GM18520 (cell line): ENCODE results near the gene CRB1.

Source experiments
- ATAC-seq: cut with Tn5 transposase; IDR thresholded peaks from one replicate; pipeline ENCODE4 v1.9.1; 2021; ENCODE audit not compliant: unreplicated experiment

The CRB1 gene

DNA sequence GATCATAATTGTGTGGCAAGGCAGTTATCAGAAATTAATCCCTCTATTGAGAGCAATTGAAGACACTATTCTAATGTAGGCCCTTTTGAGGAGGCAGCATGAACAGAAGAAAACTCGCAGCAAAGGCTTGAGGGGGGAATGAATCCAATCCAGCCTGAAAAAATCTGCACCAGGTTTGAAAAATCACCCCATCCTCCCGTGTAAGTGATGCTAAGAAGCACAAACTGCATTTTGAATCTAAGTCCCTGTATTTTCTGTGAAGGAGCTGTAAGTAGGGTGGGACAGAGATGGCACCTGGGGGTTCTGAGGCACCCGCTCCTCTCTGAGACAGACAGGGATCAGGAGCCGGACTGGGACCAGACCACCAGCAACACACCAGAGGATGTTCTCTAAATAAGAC is at the start of gene CRB1:
Gene CRB1 (plus strand): TSS at position 241 of the 400 bp plus-strand sequence. CDS start 161 bp downstream, outside the sequence.
- ATAC-seq: no peak

GRCh38 chr1:197218857-197219256 is 49.2 kb upstream of the CRB1 start:
- ATAC-seq: no peak

DNA sequence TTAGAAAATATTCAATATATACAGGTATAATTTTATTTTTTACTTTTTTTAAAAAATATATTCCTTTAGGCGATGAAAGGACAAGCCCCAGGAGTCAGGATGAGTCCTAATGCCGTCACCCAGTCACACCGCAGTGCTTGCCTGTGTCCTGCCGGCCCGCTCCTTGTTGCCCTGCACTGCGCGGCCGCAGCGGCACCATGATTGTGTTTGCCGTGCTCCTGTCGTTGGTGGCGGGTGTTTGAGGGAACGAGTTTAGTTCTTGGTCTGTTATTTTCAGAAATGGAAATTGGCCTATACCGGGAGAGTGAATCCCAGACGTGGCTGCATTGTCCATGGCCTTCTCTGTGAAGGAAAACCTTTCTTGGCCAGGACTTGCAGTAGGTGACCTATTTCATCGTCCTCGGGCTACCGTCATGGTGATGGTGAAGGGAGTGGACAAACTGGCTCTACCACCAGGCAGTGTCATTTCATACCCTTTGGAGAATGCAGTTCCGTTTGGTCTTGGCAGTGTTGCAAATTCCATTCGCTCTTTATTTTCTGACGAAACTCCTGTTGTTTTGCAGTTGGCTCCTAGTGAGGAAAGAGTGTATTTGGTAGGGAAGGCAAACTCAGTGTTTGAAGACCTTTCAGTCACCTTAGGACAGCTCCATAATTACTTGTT is 45.9 kb upstream of the CRB1 start:
- ATAC-seq: no peak

GRCh38 chr1:197222780-197223179 is 45.3 kb upstream of the CRB1 start:
- no peak for ATAC-seq

GRCh38 chr1:197224160-197224559 is 43.9 kb upstream of the CRB1 start:
- no peak for ATAC-seq

- ATAC-seq: no peak
These were observed 42.4 kb upstream of the CRB1 start for GRCh38 chr1:197225611-197226010.

- no peak for ATAC-seq
These were observed 33.5 kb upstream of the CRB1 start for GRCh38 chr1:197234581-197234980.

DNA sequence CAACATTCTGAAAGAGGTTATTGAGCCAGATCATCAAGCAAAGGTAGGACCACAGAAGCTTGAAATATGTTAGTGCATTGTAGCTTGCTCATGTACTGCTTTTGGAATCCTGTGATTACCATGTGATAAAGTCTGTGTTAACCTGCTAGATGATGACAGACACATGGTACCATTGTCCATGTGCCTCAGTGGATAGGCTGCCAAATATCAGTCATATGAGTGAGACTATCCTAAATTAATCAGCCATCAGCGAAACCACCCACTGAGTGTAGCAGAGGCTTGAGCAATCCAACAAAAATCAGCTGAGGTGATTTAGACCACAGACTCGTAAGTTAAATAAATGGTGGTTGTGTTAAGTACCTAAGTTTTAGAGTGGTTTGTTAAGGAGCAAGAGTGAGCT is 32.7 kb upstream of the CRB1 start:
- no peak for ATAC-seq

DNA sequence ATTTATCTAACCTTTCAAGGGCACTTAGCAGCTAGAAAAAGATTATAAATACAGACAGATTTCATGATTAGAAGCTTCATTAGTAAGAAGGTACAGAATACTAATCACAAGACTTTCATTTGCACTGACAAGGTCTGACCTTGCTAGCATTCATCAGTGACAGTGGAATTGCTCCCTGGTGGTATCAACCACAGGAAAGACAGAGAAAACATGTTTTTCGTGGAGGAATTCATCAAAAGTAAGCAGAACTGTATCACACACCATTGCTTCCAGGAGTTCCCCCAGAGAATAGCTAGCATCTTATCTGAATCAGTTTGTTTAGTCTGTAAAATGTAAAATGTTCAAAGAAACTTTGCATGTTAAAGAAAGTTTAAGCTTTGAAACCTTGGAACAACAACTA is 20.6 kb upstream of the CRB1 start:
- no peak for ATAC-seq

DNA sequence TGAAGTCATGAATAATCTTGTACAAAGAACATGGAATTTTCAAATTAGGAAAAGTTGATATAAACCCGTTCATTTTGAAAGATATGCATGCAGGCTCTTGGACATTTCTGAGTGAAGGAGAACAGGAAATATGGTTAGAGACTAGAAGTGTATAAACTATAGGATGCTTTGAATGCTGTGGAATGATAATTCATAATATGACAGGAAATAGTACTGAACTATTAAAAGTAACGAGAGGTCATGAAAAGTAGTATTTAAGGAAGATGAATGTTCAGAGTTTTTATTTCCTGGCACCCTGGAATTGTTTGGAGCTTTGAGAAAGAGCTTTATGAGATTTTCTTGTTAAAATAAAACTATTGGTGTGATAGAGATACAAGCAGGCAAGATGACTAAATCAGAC is 18.7 kb upstream of the CRB1 start:
- no peak for ATAC-seq

- ATAC-seq: no peak
These were observed 17.4 kb upstream of the CRB1 start for GRCh38 chr1:197250616-197251015.

GRCh38 chr1:197252973-197253372 is 15.1 kb upstream of the CRB1 start:
- ATAC-seq: no peak

DNA sequence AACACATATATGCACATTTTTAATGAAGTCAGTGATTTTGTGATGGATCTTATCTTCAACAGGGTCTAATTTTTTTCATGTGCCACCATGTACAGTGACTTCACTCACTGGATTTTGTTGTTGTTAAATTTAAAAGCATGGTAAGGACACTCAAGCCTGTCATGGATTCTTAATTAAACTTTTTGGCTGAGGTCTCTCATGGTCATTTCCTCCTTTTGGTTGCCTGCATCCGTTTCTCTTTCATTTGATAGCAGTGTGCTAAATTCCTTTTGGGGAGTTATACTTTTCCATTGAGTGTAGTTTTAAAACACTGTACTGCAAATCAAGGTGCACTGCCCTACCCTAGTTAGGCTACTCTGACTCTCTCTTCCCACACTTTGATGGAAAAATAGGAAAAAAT is 13.2 kb upstream of the CRB1 start:
- no peak for ATAC-seq

DNA sequence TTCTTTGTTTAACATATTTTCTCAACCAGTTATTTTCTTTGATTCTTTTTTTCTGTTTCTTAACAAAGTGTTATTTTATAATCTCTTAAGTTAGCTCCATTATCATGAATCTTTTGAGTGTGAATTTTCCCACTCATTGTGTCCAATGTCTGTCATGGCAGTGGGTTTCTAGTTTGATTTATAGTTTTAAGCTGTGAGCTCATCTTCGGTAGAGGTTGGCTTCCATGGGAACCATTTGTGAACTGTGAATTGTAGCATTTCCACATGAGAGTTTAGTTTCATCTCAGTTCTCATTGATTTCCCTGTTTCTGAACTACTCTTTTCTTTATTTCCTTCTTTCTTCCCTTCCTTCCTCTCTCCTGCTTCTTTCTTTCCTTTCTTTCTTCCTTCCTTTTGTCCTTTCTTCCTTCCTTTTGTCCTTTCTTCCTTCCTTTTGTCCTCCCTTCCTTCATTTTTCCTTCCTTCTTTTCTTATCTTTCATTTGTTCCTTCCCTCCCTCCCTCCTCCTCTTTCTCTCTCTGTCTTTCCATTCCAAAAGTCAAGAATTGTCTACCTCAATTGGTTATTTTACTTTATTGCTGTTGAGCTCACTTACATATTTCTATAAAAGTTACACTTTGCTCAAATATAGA is 3.0 kb upstream of the CRB1 start:
- ATAC-seq: no peak

- no peak for ATAC-seq
These were observed 1.0 kb downstream of the CRB1 start for GRCh38 chr1:197269053-197269452.

GRCh38 chr1:197272791-197273190 is 4.7 kb downstream of the CRB1 start:
- ATAC-seq: no peak

GRCh38 chr1:197277166-197277565 is 9.1 kb downstream of the CRB1 start:
- ATAC-seq: no peak

GRCh38 chr1:197284325-197284724 is 16.3 kb downstream of the CRB1 start:
- ATAC-seq: no peak

DNA sequence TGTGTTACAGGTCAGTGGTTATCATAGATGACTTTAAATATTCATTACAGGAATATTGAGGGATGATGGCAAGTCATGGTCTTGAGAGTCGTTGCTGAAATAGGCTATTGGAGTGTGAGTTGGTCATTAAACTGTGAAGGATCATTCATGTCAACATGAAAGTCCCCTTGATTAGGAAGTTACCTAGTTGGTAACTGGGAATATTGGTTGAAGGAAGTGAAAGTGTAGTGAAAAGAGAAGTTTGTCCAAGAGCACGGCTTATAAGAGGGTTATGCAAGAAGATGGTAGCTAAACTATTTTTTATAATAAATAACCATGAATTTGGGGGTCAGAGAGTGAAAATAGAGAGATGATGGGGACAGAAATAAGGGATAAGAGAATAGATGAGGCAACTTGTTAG is 16.9 kb downstream of the CRB1 start:
- ATAC-seq: no peak

DNA sequence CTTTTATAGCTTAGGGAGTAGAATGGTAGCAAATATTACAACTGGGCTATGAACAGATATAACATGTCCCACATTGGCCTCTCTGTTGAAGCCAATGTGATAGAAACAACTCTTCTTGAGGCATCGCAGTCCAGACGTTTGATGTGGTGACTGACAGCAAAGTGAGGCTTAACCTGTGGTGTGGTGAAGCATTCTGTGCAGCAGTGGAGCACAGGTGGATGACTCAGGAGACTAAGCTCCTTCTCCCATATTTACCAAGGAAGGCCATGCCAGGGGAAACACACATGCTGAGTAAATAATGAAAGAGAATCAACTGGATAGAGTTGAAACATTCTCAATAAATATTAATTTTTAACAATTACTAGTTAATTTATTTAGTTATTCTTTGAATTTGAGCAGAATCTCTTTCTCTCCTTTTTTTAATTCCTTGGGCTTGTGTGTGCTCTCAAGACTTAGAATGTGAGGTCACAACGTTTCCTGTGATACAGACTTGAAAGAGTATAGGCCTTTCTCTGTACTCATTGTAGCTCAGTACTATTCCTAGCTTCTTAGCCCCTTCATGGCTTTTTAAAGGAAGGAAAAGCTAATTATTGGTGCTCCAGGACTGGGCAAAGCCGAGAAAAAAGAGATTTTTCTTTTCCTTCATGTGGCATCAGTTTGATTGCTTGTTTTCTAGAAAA is 17.6 kb downstream of the CRB1 start:
- no peak for ATAC-seq

- no peak for ATAC-seq
These were observed 18.6 kb downstream of the CRB1 start for GRCh38 chr1:197286634-197287033.

DNA sequence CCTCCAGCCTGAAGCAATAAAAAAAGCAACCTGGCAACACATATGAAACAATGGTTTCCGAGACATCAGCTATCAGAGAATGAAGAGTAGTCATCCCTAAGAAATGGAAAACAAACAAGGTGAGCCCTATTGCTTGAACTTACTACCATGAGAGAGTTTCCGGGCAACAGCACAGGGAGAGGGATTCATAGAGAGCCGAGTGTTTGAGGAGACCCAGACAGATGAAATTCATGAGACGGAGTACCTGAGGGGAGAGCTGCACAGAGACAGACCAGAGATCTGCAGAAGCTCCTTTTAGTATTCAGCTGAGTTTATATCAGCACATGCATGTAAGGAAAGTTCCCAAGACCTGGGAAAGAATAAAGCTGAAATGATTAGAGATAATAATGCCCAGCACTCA is 19.8 kb downstream of the CRB1 start:
- no peak for ATAC-seq
